Activated T-cell treated with anti-CD3 and anti-CD28 coated beads, Interleukin-2, amount 50 U/mL, for 24 hours (primary cell): ENCODE data around the gene FIGLA.

Experiments
- DNase-seq: peaks from one replicate; pipeline ENCODE4 v3.0.0-alpha.2; 2020
- H3K27ac Mint-ChIP-seq: 2 replicates; pipeline ENCODE4 v1.8.0; 2020; ENCODE audit warnings: mild to moderate bottlenecking, mixed read lengths
- H3K27me3 Mint-ChIP-seq: 2 replicates; pipeline ENCODE4 v1.8.0; 2020; ENCODE audit warnings: mixed read lengths
- H3K36me3 Mint-ChIP-seq: 2 replicates; pipeline ENCODE4 v1.8.0; 2020; ENCODE audit warnings: low read depth, mixed read lengths
- H3K4me1 Mint-ChIP-seq: 2 replicates; pipeline ENCODE4 v1.8.0; 2020; ENCODE audit warnings: low read depth, mixed read lengths
- H3K4me3 Mint-ChIP-seq: 2 replicates; pipeline ENCODE4 v1.8.0; 2020; ENCODE audit warnings: mild to moderate bottlenecking, moderate library complexity, mixed read lengths
- H3K9me3 Mint-ChIP-seq: 2 replicates; pipeline ENCODE4 v1.8.0; 2020; ENCODE audit warnings: mixed read lengths

FIGLA gene

GRCh38 chr2:70790136-70790828 lies at the start of gene FIGLA:
Gene FIGLA (minus strand): TSS chr2:70790643. CDS start chr2:70790638, 5 bp downstream.
- Mint-ChIP-seq H3K4me3 (peak within 1 kb of the TSS; percentile 67), H3K4me1 (peaks cover 11% of the 10 kb centered on the region), H3K27ac (peak within 1 kb of the TSS; percentile 17), H3K27me3 (peaks cover 66% of the 10 kb centered on the region), H3K36me3 (no peaks in the 10 kb centered on the region), H3K9me3 (no peaks in the 10 kb centered on the region)
- no peak for DNase-seq

DNA sequence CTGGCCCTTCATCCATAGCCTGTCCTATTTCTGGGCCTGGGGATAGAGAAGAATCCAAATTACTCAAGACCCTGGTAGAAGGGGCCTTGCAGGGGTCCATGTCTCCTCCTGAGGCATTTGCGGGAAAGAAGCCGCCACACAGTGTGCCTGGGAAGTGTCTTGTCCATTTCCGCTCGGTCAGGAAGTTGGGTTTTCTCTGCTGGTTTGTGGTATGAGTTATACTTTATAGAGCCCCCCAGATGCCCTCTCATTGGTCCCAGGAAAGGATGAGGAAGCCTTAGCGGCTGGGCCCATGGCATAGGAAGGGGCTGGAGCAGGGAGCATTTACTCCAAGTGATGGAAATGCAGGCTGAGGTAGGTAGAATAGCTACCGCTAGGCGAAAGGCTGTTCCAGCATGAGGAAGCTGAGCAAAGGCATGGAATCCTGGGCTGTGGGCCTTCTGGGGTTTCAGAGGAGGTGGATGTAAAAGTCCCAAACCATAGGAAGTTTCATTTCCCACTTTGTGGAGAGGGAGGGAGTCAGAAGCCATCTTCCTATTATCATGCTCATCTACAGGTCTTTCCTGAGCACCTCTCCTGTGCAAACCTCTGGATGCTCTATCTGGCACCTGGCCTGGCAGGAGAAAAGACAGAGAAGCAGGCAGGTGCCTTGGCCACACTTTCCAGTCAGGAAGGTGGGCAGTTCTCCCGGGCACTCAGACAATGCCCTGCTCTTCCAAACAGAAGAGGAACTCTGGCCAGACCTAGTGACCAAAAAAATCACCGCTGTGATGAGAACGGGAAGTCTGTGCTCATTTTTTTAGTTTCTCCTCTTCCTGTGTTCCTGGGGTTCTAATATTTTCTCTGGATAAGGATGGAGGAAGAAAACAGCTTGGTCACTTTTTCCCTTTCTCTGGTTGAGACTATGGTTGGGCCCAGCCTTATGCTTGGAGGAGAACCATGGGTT lies 47.8 kb upstream of the FIGLA start:
- Mint-ChIP-seq H3K9me3 (no peaks in the 10 kb centered on the region), H3K36me3 (no peaks in the 10 kb centered on the region), H3K27ac (no peak overlapping the region), H3K27me3 (peaks cover 12% of the 10 kb centered on the region), H3K4me1 (no peaks in the 10 kb centered on the region), H3K4me3 (no peak overlapping the region)
- no peak for DNase-seq

DNA sequence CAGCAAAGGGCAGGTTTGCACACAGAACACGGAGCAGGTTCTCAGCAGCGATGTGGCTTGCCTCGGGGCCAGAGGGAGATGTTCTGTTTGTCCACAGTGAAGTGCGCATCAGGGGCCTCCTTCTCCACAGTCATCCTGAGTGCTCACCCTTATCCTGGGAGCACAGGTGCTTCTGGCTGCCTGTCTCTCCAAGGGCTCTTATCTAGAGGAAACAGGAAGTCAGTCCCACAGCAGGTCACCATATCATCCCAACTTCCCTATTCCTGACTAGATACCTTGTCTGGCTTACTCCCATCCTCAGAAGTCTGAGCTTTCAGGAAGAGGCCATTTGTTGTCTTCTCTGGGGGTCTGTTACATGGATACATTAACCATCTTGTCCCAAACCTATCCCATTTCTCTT lies 45.2 kb upstream of the FIGLA start, which contains the start of gene CD207:
Gene CD207, minus strand, starts transcription at position 174 of the 400 bp plus-strand sequence. Its CDS starts 40 bp downstream, at position 134.
- DNase-seq: no peak
- Mint-ChIP-seq H3K9me3 (no peaks in the 10 kb centered on the region), H3K27ac (no peak within 1 kb of the TSS), H3K36me3 (no peaks in the 10 kb centered on the region), H3K4me3 (no peak within 1 kb of the TSS), H3K4me1 (no peaks in the 10 kb centered on the region), H3K27me3 (peaks cover 9% of the 10 kb centered on the region)

- Mint-ChIP-seq H3K27ac (no peak overlapping the region), H3K9me3 (no peaks in the 10 kb centered on the region), H3K4me1 (no peaks in the 10 kb centered on the region), H3K36me3 (no peaks in the 10 kb centered on the region), H3K27me3 (peaks cover 9% of the 10 kb centered on the region), H3K4me3 (no peak overlapping the region)
- DNase-seq: no peak
These were observed 44.4 kb upstream of the FIGLA start for GRCh38 chr2:70834881-70835280.

GRCh38 chr2:70834106-70834505 lies 43.7 kb upstream of the FIGLA start:
- no peaks in the 10 kb centered on the region for H3K4me1 Mint-ChIP-seq
- peaks cover 9% of the 10 kb centered on the region for H3K27me3 Mint-ChIP-seq
- no peaks in the 10 kb centered on the region for H3K9me3 Mint-ChIP-seq
- no peaks in the 10 kb centered on the region for H3K36me3 Mint-ChIP-seq
- H3K27ac Mint-ChIP-seq: no peak overlapping the region
- H3K4me3 Mint-ChIP-seq: no peak overlapping the region
- no peak for DNase-seq

DNA sequence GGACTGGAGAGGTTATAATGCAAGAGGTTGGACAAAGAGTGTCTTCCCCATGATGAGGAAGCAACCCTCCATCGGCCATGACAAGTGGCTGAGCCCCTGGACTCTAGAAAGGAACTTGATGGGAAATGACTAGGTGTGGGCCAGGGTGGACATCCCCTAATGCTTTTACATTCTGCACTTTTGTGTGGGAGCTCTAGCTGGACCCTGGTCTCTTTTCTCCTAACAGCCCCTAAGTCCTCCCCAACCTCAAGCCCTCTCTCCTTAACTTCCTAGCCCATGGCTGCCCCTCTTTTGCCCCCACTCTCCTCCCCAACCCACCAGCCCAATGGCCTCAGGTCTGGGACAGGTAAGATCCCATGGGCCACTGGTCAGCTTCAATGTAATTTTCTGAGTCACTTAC lies 42.8 kb upstream of the FIGLA start:
- H3K9me3 Mint-ChIP-seq: no peaks in the 10 kb centered on the region
- H3K4me1 Mint-ChIP-seq: peaks cover 3% of the 10 kb centered on the region

DNA sequence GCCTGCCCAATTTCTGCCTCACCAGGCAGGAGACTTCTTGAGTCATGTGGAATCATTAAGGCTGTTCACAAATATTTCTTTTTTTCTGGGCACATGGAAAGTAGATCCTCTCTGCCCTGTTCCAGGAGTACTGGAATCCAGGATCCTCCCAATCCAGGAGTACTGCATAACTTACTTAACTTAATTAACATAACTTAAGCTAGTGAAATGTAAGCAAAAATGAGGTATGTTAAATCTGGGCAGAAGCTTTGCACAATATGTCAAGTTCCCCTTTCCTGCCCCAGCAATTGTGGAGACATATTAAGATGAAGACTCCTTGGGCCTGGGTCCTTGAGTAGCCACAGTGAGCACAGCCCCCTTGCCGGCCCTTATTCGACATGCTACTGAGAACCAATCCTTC lies 41.9 kb upstream of the FIGLA start:
- H3K4me3 Mint-ChIP-seq: no peak overlapping the region
- no peak for DNase-seq
- H3K27me3 Mint-ChIP-seq: peaks cover 9% of the 10 kb centered on the region
- no peaks in the 10 kb centered on the region for H3K36me3 Mint-ChIP-seq
- no peak overlapping the region for H3K27ac Mint-ChIP-seq
- no peaks in the 10 kb centered on the region for H3K9me3 Mint-ChIP-seq
- H3K4me1 Mint-ChIP-seq: peaks cover 11% of the 10 kb centered on the region

More for the DNA sequence above, 42.8 kb upstream of the FIGLA start:
- H3K27me3 Mint-ChIP-seq: peaks cover 9% of the 10 kb centered on the region
- no peak for DNase-seq
- no peaks in the 10 kb centered on the region for H3K36me3 Mint-ChIP-seq
- H3K27ac Mint-ChIP-seq: no peak overlapping the region
- no peak overlapping the region for H3K4me3 Mint-ChIP-seq

- no peak for DNase-seq
- Mint-ChIP-seq H3K27me3 (peaks cover 9% of the 10 kb centered on the region), H3K36me3 (no peaks in the 10 kb centered on the region), H3K27ac (no peak overlapping the region), H3K9me3 (no peaks in the 10 kb centered on the region), H3K4me3 (no peak overlapping the region), H3K4me1 (peaks cover 16% of the 10 kb centered on the region)
These were observed 41.4 kb upstream of the FIGLA start for GRCh38 chr2:70831861-70832260.

GRCh38 chr2:70830366-70830765 lies 39.9 kb upstream of the FIGLA start:
- H3K36me3 Mint-ChIP-seq: no peaks in the 10 kb centered on the region
- no peak for DNase-seq
- peaks cover 8% of the 10 kb centered on the region for H3K27me3 Mint-ChIP-seq
- H3K4me3 Mint-ChIP-seq: no peak overlapping the region
- H3K9me3 Mint-ChIP-seq: no peaks in the 10 kb centered on the region
- peaks cover 22% of the 10 kb centered on the region for H3K4me1 Mint-ChIP-seq
- no peak overlapping the region for H3K27ac Mint-ChIP-seq

GRCh38 chr2:70829916-70830315 lies 39.5 kb upstream of the FIGLA start:
- Mint-ChIP-seq H3K27me3 (peaks cover 3% of the 10 kb centered on the region), H3K4me3 (no peak overlapping the region), H3K36me3 (no peaks in the 10 kb centered on the region), H3K4me1 (peaks cover 22% of the 10 kb centered on the region), H3K27ac (no peak overlapping the region), H3K9me3 (no peaks in the 10 kb centered on the region)
- no peak for DNase-seq

DNA sequence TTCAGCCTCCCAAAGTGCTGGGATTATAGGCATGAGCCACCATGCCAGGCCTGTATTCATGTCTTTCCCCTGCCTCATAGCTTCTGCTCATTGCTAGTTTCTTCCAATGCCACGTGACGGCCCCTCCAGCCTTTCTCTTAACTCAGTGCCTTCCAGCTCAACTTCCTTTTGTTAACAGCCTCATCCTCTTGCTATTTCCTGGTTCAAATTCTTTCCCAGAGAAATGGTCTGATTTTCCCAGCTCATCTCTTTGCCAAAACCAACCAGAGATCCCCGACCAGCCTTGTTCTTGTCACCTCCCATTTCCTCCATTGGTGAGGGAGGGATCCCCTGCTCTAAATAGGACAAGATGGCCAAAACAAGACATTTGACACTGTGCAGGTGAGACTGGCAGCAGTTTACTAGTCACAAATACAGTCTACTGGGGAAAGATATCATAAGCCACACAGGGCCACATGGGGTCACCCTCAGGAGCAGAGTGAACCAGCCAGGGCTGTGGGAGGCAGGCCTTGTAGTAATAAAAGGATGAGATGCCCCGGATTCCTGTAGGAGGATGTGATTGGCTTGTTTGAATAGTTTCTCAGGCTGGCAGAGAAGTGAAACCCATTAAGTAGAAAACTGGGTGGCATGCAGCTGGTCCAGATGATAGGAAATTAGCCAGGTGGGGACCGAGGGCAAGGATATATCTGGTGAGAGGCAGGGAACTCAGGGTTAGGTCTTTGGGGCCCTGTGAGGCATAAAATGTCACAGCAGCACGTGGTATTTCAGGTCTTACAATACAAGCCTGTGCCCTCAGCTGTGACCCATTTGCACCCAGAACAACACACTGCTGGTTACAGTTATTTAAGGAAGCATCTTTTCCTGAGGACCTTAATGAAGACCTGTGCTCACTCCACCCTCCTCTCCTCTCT lies 38.7 kb upstream of the FIGLA start:
- Mint-ChIP-seq H3K4me3 (no peak overlapping the region), H3K36me3 (no peaks in the 10 kb centered on the region), H3K9me3 (no peaks in the 10 kb centered on the region), H3K27me3 (no peaks in the 10 kb centered on the region), H3K27ac (no peak overlapping the region), H3K4me1 (peaks cover 22% of the 10 kb centered on the region)
- no peak for DNase-seq

- Mint-ChIP-seq H3K4me1 (peaks cover 22% of the 10 kb centered on the region), H3K27me3 (no peaks in the 10 kb centered on the region), H3K27ac (no peak overlapping the region), H3K4me3 (no peak overlapping the region), H3K36me3 (no peaks in the 10 kb centered on the region), H3K9me3 (no peaks in the 10 kb centered on the region)
- DNase-seq: no peak
These were observed 37.7 kb upstream of the FIGLA start for GRCh38 chr2:70828115-70828514.

GRCh38 chr2:70827388-70827787 lies 36.9 kb upstream of the FIGLA start:
- Mint-ChIP-seq H3K9me3 (no peaks in the 10 kb centered on the region), H3K4me3 (peak overlapping the region; percentile 1), H3K4me1 (peaks cover 22% of the 10 kb centered on the region), H3K27ac (peak overlapping the region; percentile 90), H3K27me3 (no peaks in the 10 kb centered on the region), H3K36me3 (no peaks in the 10 kb centered on the region)
- DNase-seq: no peak

DNA sequence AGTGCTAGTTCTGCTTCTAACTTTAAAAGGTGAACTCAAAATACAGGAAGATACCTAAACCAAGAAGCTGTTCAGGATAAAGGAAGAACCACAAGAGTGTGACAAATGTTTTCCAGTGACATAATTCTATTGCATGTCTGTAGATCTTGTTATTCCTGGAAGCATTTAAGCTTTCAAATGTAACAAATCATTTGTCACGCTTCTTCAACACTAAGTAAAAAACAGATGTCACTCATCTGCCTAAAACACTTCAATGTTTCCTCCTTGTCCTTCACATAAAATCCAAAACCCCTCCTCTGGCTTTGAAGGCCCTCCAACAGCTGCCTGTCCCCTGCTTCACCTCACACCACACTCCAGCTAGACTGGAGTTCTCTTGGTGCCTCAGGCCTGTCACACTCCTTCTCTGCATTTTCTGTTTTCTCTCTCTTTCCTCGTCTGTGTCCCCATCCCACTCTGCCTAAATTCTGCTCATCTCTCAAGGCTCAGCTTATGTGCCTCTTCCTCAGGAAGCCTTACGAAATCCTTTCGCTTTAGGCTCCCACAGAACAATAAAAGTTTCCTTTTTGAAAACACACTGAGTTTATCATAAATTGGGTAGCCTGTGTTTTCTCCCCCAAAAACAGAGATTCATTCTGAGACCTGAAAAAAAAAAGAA lies 36.4 kb upstream of the FIGLA start:
- H3K27ac Mint-ChIP-seq: peak overlapping the region; percentile 90
- H3K27me3 Mint-ChIP-seq: no peaks in the 10 kb centered on the region
- no peaks in the 10 kb centered on the region for H3K9me3 Mint-ChIP-seq
- H3K4me1 Mint-ChIP-seq: peaks cover 22% of the 10 kb centered on the region
- peak overlapping the region; percentile 1 for H3K4me3 Mint-ChIP-seq
- no peaks in the 10 kb centered on the region for H3K36me3 Mint-ChIP-seq
- DNase-seq: no peak
